ENCODE data around the gene NEUROG1. TPM values are rescaled to one million over a fixed set of nuclear protein-coding genes. Genes with fewer than 3 reads are reported as not detected.
A peak's percentile ranks its signal among the peaks of the same experiment; 100 is the strongest.

NEUROG1 gene
- total RNA-seq, 4 donors from 2014 or later = not detected

DNA sequence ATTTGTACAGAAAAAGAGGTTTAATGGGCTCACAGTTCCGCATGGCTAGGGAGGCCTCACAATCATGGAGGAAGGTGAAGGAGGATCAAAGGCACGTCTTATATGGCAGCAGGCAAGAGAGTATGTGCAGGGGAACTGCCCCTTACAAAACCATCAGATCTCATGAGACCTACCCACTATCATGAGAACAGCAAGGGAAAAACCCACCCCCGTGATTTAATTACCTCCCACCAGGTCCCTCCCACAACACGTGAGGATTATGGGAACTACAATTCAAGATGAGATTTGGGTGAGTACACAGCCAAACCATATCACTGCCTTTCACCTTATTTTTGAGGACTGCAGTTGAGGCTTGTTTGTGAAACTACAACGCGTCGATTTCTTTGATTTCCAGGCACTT is 20.9 kb upstream of the NEUROG1 start:
- no peak for DNase-seq
- WGBS, 2 donors (ENCODE audit: low coverage in 1 of 2) = 71 to 72% methylated on average over 6 to 7 of the region's 7 CpGs

DNA sequence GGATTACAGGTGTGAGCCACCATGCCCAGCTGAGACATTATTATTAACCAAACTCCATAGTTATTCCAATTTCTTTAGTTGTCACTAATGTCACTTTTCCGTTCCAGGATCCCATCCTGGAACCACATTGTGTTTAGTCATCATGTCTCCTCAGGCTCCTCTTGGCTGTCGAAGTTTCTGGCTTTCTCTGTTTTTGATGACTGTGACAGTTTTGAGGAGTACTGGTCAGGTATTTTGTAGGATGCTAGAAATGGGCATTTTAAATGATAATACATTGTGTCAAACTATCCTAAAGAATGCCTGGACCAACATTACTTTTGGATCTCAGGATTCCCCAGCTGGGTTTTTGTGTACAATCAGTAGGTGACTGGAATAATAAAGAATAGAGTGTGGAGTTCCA is 19.8 kb upstream of the NEUROG1 start:
- DNase-seq = no peak
- H3K27me3 ChIP-seq = peaks cover 40% of the 10 kb centered on the region
- in situ Hi-C loops (cut with MboI; ENCODE audit: low pct_ligation_motif_present in 1 of 4, low pct_unique_long_range_greater_than_20kb in 1 of 4, low sequenced_read_pairs in 3 of 4) (loop anchor here (5.0 to 25.0 kb wide), 7 partner anchors 91 to 657 kb away; partner anchors contain the start of gene SLC25A48 (in 3 of the 4)), intact Hi-C loops (cut with DNase I; ENCODE audit: low total_unique reads) (no loop called here)
- WGBS, 2 donors (ENCODE audit: low coverage in 1 of 2) = 87 to 88% methylated on average over 2 of the region's 2 CpGs
- H3K9me3 ChIP-seq = no peaks in the 10 kb centered on the region
- no peak overlapping the region for H3K27ac ChIP-seq
- no peak overlapping the region for H3K4me3 ChIP-seq
- no peaks in the 10 kb centered on the region for H3K36me3 ChIP-seq
- TF ChIP-seq POLR2AphosphoS5 (IDR thresholded peaks at IDR 0.05) = no peak
- no peak for TF ChIP-seq EP300 (IDR thresholded peaks at IDR 0.05; ENCODE audit: low read depth)
- TF ChIP-seq POLR2A (IDR thresholded peaks at IDR 0.05) = no peak
- TF ChIP-seq, protein P1, sequence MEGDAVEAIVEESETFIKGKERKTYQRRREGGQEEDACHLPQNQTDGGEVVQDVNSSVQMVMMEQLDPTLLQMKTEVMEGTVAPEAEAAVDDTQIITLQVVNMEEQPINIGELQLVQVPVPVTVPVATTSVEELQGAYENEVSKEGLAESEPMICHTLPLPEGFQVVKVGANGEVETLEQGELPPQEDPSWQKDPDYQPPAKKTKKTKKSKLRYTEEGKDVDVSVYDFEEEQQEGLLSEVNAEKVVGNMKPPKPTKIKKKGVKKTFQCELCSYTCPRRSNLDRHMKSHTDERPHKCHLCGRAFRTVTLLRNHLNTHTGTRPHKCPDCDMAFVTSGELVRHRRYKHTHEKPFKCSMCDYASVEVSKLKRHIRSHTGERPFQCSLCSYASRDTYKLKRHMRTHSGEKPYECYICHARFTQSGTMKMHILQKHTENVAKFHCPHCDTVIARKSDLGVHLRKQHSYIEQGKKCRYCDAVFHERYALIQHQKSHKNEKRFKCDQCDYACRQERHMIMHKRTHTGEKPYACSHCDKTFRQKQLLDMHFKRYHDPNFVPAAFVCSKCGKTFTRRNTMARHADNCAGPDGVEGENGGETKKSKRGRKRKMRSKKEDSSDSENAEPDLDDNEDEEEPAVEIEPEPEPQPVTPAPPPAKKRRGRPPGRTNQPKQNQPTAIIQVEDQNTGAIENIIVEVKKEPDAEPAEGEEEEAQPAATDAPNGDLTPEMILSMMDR (IDR thresholded peaks at IDR 0.05) = no peak
- H3K4me1 ChIP-seq = no peaks in the 10 kb centered on the region

More for the DNA sequence above, 20.9 kb upstream of the NEUROG1 start:
- intact Hi-C loops (cut with DNase I; ENCODE audit: low total_unique reads) = no loop called here
- Histone ChIP-seq H3K9me3 (no peaks in the 10 kb centered on the region), H3K4me1 (no peaks in the 10 kb centered on the region), H3K27ac (no peak overlapping the region), H3K27me3 (peaks cover 37% of the 10 kb centered on the region), H3K4me3 (no peak overlapping the region), H3K36me3 (no peaks in the 10 kb centered on the region)
- in situ Hi-C loops (cut with MboI; ENCODE audit: low pct_ligation_motif_present in 1 of 4, low pct_unique_long_range_greater_than_20kb in 1 of 4, low sequenced_read_pairs in 3 of 4) = loop anchor here (5.0 to 25.0 kb wide), 7 partner anchors 92 to 656 kb away; partner anchors contain the start of gene SLC25A48 (in 3 of the 4)
- TF ChIP-seq POLR2A (IDR thresholded peaks at IDR 0.05) (no peak), EP300 (IDR thresholded peaks at IDR 0.05; ENCODE audit: low read depth) (no peak), POLR2AphosphoS5 (IDR thresholded peaks at IDR 0.05) (no peak)
- TF ChIP-seq, protein P1 (IDR thresholded peaks at IDR 0.05) = no peak

DNA sequence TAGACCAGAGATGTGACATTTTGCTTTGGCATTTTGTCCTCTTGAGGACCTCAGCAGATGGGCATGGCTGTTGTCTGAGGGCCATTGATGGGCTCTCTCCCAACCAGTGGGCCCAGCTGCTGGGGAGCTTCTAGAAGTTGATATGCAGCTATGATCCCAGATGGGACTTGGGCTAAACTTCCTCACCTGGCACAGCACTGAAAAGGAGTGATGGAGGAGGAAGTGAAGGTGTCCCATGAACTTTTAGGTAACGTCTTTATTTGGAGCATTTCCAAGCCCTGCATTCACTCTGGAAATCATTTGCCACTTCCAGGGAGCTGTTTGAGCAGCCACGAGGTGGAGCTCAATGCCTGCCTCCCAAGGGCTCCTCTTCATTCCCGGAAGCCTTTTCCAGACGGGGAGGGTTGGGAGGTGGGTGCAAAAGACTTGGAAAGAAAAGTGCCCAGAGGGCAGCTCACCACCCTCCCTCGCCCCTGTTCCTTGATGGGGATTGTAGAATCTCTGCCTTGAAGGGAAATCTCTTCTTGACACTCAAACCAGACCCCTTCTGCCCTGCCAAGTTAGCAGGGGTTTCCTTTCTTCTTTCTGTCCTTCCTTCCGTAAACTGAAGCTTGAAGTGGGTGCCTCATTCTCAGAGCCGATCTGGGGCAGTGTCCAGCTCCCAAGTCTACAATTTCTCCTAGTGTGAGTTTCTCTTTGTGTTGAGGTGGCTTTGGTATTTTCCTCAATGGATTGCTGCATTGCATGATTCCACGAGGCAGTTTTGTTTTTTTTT is 18.1 kb upstream of the NEUROG1 start:
- intact Hi-C loops (cut with DNase I; ENCODE audit: low total_unique reads) (loop anchor here (2.0 kb wide), 1 partner anchor 87 kb away; no protein-coding TSS in a partner anchor), in situ Hi-C loops (cut with MboI; ENCODE audit: low pct_ligation_motif_present in 1 of 4, low pct_unique_long_range_greater_than_20kb in 1 of 4, low sequenced_read_pairs in 3 of 4) (loop anchor here (5.0 to 25.0 kb wide), 6 partner anchors 87 to 658 kb away; partner anchors contain the start of gene SLC25A48 (in 2 of the 4))
- H3K4me1 ChIP-seq = no peaks in the 10 kb centered on the region
- H3K27me3 ChIP-seq = peaks cover 39% of the 10 kb centered on the region
- 17 to 41% methylated on average over 3 to 8 of the region's 8 CpGs for WGBS, 2 donors (ENCODE audit: low coverage in 1 of 2)
- H3K36me3 ChIP-seq = no peaks in the 10 kb centered on the region
- H3K9me3 ChIP-seq = no peaks in the 10 kb centered on the region
- TF ChIP-seq POLR2A (IDR thresholded peaks at IDR 0.05) (no peak), EP300 (IDR thresholded peaks at IDR 0.05; ENCODE audit: low read depth) (no peak), POLR2AphosphoS5 (IDR thresholded peaks at IDR 0.05) (no peak)
- TF ChIP-seq, protein P1 (IDR thresholded peaks at IDR 0.05) = peak in 4 of 5 experiments; percentile 17 to 35 (median 22)
- DNase-seq = peak; percentile 52
- peak overlapping the region in 2 of 4 donors; percentile 4 to 12 for H3K4me3 ChIP-seq
- H3K27ac ChIP-seq = no peak overlapping the region

DNA sequence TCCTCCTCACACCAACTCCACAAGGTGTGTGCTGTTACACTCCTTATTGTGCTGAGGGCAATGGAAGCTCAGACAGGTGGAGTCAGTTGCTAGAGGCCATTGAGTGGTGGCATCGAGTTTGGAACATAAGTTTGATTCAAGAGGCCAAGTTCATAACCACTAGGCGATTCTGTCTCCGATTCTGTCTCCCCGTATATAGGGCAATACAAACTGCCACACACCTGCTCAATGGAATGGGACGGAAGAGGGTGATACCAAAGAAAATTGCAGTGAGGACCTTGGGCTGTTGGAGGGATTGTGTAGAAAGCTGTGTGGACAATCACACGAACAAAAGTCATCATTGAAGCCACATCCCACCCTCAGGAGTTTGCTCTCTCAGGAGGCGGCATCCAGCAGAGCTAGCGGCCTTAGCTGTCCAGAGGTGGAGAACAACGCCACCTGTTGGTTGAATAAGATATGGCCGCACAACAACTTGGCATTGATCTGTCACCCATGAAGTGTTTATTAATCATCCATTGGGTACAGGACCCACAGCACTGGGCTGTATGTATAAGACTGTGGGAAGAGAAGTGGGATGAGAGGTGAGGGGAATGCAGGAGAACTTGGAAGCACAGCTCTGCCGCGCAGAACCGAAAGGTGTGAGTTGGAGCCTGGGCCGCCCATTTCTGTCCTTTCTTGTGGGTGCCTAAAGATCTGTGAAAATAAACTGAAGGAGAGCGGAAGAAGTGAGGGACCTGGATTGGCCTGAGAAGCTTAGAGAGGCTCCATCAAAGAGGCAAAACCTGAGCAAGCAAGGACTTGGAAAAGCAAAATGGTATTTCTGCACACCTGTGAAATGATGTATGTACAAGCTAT is 16.1 kb upstream of the NEUROG1 start:
- WGBS, 2 donors (ENCODE audit: low coverage in 1 of 2) = 41 to 60% methylated on average over 2 to 15 of the region's 15 CpGs

More for the DNA sequence above, 16.1 kb upstream of the NEUROG1 start:
- no peak overlapping the region for H3K27ac ChIP-seq
- no peaks in the 10 kb centered on the region for H3K9me3 ChIP-seq
- intact Hi-C loops (cut with DNase I; ENCODE audit: low total_unique reads) = loop anchor here (2.0 kb wide), 1 partner anchor 85 kb away; no protein-coding TSS in a partner anchor
- DNase-seq = peak; percentile 67
- no peaks in the 10 kb centered on the region for H3K4me1 ChIP-seq
- no peak overlapping the region for H3K4me3 ChIP-seq
- in situ Hi-C loops (cut with MboI; ENCODE audit: low pct_ligation_motif_present in 1 of 4, low pct_unique_long_range_greater_than_20kb in 1 of 4, low sequenced_read_pairs in 3 of 4) = loop anchor here (5.0 to 25.0 kb wide), 6 partner anchors 85 to 660 kb away; partner anchors contain the start of gene SLC25A48 (in 2 of the 4)
- H3K36me3 ChIP-seq = no peaks in the 10 kb centered on the region
- no peak for TF ChIP-seq POLR2A (IDR thresholded peaks at IDR 0.05)
- no peak for TF ChIP-seq EP300 (IDR thresholded peaks at IDR 0.05; ENCODE audit: low read depth)
- TF ChIP-seq, protein P1 (IDR thresholded peaks at IDR 0.05) = peak; percentile 72 to 88 (median 80)
- H3K27me3 ChIP-seq = peaks cover 44% of the 10 kb centered on the region

Measured in transverse colon (tissue), 4 donors.